Measurements from ENCODE around the gene CLSTN2. TPM values are rescaled to one million over a fixed set of nuclear protein-coding genes. Genes with fewer than 3 reads are reported as not detected.

The CLSTN2 gene
- total RNA-seq, 1 donor from 2014 or later: not detected

DNA sequence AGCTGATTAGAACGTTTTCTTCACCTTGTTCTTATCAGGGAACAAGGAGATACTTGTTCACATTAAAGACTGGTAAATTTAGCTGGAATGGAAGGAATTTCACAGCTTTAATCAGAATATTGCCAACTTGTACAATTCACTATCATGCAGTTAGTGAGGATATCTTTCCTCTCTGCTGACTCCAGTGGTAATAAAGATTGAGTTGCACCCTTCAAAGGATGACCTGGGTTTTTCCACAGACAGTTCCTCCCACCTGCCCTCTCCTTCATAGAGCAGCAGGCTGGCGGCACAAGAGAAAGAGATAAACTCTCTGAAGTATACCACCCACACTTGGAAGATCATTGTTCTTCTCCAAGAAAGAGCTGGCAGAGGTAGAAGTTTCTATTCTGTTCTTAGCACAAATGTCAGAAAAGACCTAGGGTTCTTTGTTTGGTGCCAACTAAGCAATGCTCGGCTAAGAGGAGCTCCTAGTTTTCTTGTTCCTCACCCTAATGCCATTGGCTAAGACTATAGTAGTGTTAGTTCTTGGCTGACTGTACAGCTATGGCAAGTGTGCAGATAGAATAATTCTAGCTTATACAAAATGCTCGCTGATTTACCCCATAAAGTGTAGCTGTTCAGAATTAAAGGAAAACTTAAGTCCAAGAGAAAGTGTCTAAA, 169.1 kb downstream of the CLSTN2 start:
- no peaks in the 10 kb centered on the region for H3K4me1 Mint-ChIP-seq
- H3K27me3 Mint-ChIP-seq: peaks cover 5% of the 10 kb centered on the region
- H3K4me3 Mint-ChIP-seq: no peak overlapping the region
- ChIA-PET CTCF (no interaction called here), POLR2A (no interaction called here)
- intact Hi-C loops (cut with micrococcal nuclease): no loop called here
- ATAC-seq (ENCODE audit: low read depth) (no peak), DNase-seq (no peak)
- no peaks in the 10 kb centered on the region for H3K36me3 Mint-ChIP-seq (ENCODE audit: low read depth)
- H3K27ac Mint-ChIP-seq: no peak overlapping the region
- TF ChIP-seq, protein P1, sequence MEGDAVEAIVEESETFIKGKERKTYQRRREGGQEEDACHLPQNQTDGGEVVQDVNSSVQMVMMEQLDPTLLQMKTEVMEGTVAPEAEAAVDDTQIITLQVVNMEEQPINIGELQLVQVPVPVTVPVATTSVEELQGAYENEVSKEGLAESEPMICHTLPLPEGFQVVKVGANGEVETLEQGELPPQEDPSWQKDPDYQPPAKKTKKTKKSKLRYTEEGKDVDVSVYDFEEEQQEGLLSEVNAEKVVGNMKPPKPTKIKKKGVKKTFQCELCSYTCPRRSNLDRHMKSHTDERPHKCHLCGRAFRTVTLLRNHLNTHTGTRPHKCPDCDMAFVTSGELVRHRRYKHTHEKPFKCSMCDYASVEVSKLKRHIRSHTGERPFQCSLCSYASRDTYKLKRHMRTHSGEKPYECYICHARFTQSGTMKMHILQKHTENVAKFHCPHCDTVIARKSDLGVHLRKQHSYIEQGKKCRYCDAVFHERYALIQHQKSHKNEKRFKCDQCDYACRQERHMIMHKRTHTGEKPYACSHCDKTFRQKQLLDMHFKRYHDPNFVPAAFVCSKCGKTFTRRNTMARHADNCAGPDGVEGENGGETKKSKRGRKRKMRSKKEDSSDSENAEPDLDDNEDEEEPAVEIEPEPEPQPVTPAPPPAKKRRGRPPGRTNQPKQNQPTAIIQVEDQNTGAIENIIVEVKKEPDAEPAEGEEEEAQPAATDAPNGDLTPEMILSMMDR (IDR thresholded peaks at IDR 0.05): no peak
- no peaks in the 10 kb centered on the region for H3K9me3 Mint-ChIP-seq

DNA sequence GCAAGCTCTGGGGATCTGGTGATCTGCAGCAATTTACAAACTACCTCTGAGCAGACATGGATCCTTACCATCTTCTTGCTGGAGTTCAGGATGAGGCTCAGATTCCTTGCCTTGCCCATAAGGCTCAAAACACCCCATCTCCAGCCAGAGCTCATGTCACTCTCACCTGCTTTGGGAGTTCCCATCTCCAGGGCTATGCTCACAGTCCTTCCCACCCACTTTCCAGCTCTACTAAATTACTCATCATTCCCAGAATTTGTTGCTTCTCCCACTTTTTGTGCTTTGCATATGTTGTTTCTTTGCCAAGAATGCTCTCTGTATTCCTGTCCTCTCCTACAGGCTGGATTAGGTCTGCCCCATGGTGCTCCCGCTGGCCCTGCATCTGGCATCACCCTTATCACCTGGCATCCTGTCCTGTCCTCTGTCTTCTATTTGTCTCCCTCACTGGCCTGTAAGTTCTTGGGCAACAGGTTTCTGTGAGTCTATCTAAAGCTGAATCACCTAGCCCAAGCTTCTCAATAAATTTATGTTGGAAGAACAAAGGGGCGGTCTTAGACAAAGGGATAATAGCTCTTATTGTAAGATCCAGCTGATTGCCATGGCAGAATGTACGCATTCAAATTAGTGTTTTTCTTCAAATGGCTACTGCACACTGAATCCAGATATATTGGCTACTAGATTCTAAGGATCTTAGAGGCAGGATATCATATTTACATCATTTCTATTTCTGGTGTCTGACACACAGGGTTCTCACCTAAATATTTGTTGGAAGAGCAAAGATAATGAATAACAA, 179.2 kb downstream of the CLSTN2 start:
- no peak overlapping the region for H3K4me3 Mint-ChIP-seq
- H3K36me3 Mint-ChIP-seq (ENCODE audit: low read depth): no peaks in the 10 kb centered on the region
- no peak overlapping the region for H3K27ac Mint-ChIP-seq
- TF ChIP-seq, protein P1 (IDR thresholded peaks at IDR 0.05): no peak
- POLR2A ChIA-PET: no interaction called here
- no peak for ATAC-seq (ENCODE audit: low read depth)
- no peak for DNase-seq
- H3K27me3 Mint-ChIP-seq: no peaks in the 10 kb centered on the region
- CTCF ChIA-PET: no interaction called here
- no peaks in the 10 kb centered on the region for H3K4me1 Mint-ChIP-seq
- intact Hi-C loops (cut with micrococcal nuclease): no loop called here
- H3K9me3 Mint-ChIP-seq: no peaks in the 10 kb centered on the region

DNA sequence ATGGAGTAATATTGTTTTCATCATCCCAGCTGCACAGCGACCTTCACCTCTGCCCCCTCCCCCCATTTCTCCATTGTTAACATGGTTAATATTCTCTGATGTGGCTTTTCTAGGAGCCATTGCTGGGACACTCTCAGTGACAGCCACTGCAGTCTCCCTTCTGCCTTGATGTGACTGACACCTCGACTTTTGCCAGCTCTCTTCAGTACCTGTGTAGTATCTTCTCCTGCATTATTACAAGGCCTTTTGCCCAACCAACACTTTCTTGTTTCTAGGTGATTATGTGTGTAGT, 179.8 kb downstream of the CLSTN2 start:
- no peak for DNase-seq
- Mint-ChIP-seq H3K36me3 (ENCODE audit: low read depth) (no peaks in the 10 kb centered on the region), H3K27me3 (no peaks in the 10 kb centered on the region), H3K9me3 (no peaks in the 10 kb centered on the region), H3K4me3 (no peak overlapping the region), H3K27ac (no peak overlapping the region), H3K4me1 (no peaks in the 10 kb centered on the region)
- CTCF ChIA-PET: no interaction called here
- POLR2A ChIA-PET: no interaction called here
- TF ChIP-seq, protein P1 (IDR thresholded peaks at IDR 0.05): no peak
- intact Hi-C loops (cut with micrococcal nuclease): no loop called here
- no peak for ATAC-seq (ENCODE audit: low read depth)

DNA sequence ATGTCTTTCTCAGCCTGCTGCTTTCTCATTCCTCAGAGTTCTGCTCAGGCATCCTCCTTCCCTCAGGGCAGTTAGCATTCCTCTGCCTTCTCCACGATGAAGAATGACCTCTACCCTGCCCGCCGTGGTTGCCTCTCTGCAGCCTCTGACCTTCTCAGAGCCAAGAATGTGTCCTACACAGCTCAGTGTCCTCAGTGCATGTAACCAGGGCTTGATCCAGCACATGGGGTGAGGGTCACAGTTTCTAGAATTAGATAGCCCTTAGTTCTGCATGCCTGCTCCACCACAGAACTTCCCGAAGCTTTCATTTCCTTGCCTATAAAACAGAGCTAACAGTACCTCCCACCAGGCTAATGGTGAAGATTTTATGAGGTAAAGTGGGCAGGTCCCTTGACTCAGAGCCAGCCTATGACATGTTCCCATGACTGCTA, 182.1 kb downstream of the CLSTN2 start:
- H3K27me3 Mint-ChIP-seq: no peaks in the 10 kb centered on the region
- no peak overlapping the region for H3K27ac Mint-ChIP-seq
- no peaks in the 10 kb centered on the region for H3K9me3 Mint-ChIP-seq
- intact Hi-C loops (cut with micrococcal nuclease): no loop called here
- H3K4me3 Mint-ChIP-seq: no peak overlapping the region
- TF ChIP-seq, protein P1 (IDR thresholded peaks at IDR 0.05): no peak
- no peak for ATAC-seq (ENCODE audit: low read depth)
- ChIA-PET CTCF (no interaction called here), POLR2A (no interaction called here)
- H3K36me3 Mint-ChIP-seq (ENCODE audit: low read depth): no peaks in the 10 kb centered on the region
- no peak for DNase-seq
- no peaks in the 10 kb centered on the region for H3K4me1 Mint-ChIP-seq

DNA sequence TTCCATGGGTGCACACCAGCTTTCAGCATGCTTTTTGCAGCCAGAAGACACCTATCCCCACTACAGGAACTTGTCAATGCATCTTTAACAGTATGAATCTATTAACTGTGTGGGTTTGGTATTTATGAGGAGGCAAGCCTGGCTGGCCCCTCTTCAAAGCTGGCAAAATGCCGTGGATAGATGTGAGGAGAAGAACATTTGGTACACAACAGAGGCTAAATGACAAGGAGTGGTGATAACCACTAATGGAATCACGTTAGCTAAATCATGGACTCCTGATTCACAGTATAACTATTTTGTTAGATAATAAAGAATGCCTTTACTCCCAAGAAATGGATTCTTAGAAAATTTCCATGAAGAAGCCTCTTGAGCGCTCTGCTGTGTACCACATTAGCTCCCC, 187.2 kb downstream of the CLSTN2 start:
- CTCF ChIA-PET: no interaction called here

More for the DNA sequence above, 187.2 kb downstream of the CLSTN2 start:
- TF ChIP-seq, protein P1 (IDR thresholded peaks at IDR 0.05): no peak
- Mint-ChIP-seq H3K4me3 (no peak overlapping the region), H3K4me1 (no peaks in the 10 kb centered on the region), H3K36me3 (ENCODE audit: low read depth) (no peaks in the 10 kb centered on the region), H3K9me3 (no peaks in the 10 kb centered on the region), H3K27ac (no peak overlapping the region), H3K27me3 (no peaks in the 10 kb centered on the region)
- no peak for ATAC-seq (ENCODE audit: low read depth)
- POLR2A ChIA-PET: no interaction called here
- no peak for DNase-seq
- intact Hi-C loops (cut with micrococcal nuclease): no loop called here

All from activated B cell treated with CpG ODN at 0.5 μM for 24 hours (primary cell).